Measurements from ENCODE around the gene TAS2R14. TPM values are rescaled to one million over a fixed set of nuclear protein-coding genes. Genes with fewer than 3 reads are reported as not detected.

TAS2R14 gene
- total RNA-seq, 4 donors from 2014 or later, result 1.5 to 3.3 (median 1.6) TPM

DNA sequence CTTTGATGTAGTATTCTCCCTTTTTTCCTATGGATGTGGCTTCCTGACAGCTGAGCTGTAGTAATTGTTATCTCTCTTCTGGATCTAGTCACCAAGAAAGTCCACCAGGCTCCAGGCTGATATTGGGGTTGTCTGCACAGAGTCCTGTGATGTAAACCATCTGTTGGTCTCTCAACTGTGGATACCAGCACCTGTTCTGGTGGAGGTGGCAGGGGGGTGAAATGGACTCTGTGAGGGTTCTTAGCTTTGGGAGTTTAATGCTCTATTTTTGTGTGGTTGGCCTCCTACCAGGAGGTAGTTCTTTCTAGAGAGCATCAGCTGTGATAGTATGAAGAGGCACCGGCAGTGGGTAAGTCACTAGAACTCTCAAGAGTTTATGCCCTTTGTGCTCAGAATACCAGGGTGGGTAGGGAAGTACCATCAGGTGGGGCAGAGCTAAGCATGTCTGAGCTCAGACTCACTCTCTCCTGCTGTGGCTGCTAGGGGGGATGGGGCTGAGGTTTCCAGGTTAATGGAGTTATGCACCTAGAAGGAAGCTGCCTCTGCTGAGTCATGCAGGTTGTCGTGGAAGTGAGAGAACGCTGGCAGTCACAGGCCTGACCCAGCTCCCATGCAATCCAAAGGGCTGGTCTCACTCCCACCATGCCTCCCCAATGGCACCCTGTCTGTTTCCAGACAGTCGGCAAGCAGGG lies 3.0 kb upstream of the TAS2R14 start:
- TF ChIP-seq, protein P1, sequence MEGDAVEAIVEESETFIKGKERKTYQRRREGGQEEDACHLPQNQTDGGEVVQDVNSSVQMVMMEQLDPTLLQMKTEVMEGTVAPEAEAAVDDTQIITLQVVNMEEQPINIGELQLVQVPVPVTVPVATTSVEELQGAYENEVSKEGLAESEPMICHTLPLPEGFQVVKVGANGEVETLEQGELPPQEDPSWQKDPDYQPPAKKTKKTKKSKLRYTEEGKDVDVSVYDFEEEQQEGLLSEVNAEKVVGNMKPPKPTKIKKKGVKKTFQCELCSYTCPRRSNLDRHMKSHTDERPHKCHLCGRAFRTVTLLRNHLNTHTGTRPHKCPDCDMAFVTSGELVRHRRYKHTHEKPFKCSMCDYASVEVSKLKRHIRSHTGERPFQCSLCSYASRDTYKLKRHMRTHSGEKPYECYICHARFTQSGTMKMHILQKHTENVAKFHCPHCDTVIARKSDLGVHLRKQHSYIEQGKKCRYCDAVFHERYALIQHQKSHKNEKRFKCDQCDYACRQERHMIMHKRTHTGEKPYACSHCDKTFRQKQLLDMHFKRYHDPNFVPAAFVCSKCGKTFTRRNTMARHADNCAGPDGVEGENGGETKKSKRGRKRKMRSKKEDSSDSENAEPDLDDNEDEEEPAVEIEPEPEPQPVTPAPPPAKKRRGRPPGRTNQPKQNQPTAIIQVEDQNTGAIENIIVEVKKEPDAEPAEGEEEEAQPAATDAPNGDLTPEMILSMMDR (IDR thresholded peaks at IDR 0.05), result no peak
- no peak for TF ChIP-seq EP300 (IDR thresholded peaks at IDR 0.05)
- no peak for TF ChIP-seq POLR2A (IDR thresholded peaks at IDR 0.05; ENCODE audit: low read depth)
- TF ChIP-seq POLR2AphosphoS5 (IDR thresholded peaks at IDR 0.05), result no peak
- no peaks in the 10 kb centered on the region for H3K36me3 ChIP-seq
- intact Hi-C loops (cut with DNase I), result no loop called here
- H3K4me3 ChIP-seq, result no peak overlapping the region
- 79% methylated on average over 4 of the region's 4 CpGs for WGBS
- no peaks in the 10 kb centered on the region for H3K4me1 ChIP-seq
- no peak for DNase-seq (ENCODE audit: extremely low spot score)
- H3K9me3 ChIP-seq, result no peaks in the 10 kb centered on the region
- no peaks in the 10 kb centered on the region for H3K27me3 ChIP-seq
- H3K27ac ChIP-seq (replicated peaks in 1 of 4), result no peak overlapping the region

DNA sequence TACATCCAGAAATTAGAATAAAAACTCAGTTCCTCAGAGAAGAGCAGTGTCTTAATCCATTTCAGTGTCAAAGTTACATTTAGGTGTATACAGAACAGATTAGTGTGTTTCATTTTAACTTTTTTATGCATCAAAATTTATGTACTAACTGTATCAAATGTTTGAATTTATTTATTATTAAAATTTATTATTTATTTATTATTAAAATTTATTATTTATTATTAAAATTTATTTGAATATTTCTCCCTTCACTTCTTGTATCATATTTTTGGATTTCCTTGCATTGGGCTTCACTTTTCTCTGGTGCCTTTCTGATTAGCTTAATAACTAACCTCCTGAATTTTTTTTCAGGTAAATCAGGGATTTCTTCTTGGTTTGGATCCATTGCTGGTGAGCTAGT lies 2.3 kb upstream of the TAS2R14 start:
- Histone ChIP-seq H3K36me3 (no peaks in the 10 kb centered on the region), H3K9me3 (no peaks in the 10 kb centered on the region), H3K27ac (replicated peaks in 1 of 4) (no peak overlapping the region), H3K4me3 (no peak overlapping the region), H3K4me1 (no peaks in the 10 kb centered on the region), H3K27me3 (no peaks in the 10 kb centered on the region)
- intact Hi-C loops (cut with DNase I), result no loop called here
- no peak for DNase-seq (ENCODE audit: extremely low spot score)
- TF ChIP-seq POLR2AphosphoS5 (IDR thresholded peaks at IDR 0.05) (no peak), EP300 (IDR thresholded peaks at IDR 0.05) (no peak), POLR2A (IDR thresholded peaks at IDR 0.05; ENCODE audit: low read depth) (no peak)
- TF ChIP-seq, protein P1 (IDR thresholded peaks at IDR 0.05), result no peak

DNA sequence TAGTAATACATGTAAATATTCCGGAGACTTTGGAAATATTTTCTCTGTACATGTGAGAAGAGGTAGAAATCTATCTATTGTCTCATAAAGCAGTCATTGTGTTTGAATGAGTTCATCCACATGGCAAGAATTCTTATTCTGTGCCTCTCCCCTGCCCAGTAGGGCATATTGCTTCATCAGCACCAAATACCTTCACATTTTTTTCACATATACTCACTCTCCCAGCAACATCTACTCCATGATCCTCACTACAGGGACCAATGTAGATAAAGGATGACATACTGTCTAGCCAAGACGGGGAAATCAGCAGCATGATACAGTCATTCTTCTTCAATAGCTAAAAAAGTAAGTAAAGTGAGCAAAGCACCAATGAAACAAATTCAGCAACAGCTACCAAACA lies 1.3 kb upstream of the TAS2R14 start:
- TF ChIP-seq, protein P1 (IDR thresholded peaks at IDR 0.05), result no peak
- TF ChIP-seq POLR2AphosphoS5 (IDR thresholded peaks at IDR 0.05), result no peak
- TF ChIP-seq POLR2A (IDR thresholded peaks at IDR 0.05; ENCODE audit: low read depth), result no peak
- no peak for TF ChIP-seq EP300 (IDR thresholded peaks at IDR 0.05)
- Histone ChIP-seq H3K9me3 (no peaks in the 10 kb centered on the region), H3K36me3 (no peaks in the 10 kb centered on the region), H3K4me3 (no peak overlapping the region), H3K4me1 (no peaks in the 10 kb centered on the region), H3K27ac (replicated peaks in 1 of 4) (no peak overlapping the region), H3K27me3 (no peaks in the 10 kb centered on the region)
- DNase-seq (ENCODE audit: extremely low spot score), result no peak
- intact Hi-C loops (cut with DNase I), result no loop called here
- 79% methylated on average over 2 of the region's 2 CpGs for WGBS

DNA sequence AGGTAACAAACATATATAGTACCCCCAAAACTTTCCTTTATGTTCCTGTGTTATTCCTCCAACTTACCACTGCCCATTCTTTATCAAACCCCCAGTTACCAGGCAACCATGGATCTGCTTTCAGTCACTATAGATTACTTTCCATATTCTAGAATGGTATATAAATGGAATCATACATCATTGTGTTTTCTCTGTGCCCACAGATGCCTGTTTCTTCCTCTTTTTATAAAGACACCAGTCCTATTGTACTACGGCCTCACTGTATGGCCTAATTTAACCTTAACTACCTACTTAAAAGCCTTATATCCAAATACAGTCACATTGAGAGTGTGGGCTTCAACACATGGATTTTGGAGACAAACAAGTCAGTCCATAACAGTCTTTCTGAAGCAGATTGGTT lies 2.6 kb downstream of the TAS2R14 start:
- WGBS, result 94% methylated on average over 1 of the region's 1 CpG
- H3K27ac ChIP-seq (replicated peaks in 1 of 4), result no peak overlapping the region
- H3K9me3 ChIP-seq, result no peaks in the 10 kb centered on the region
- no peak for DNase-seq (ENCODE audit: extremely low spot score)
- intact Hi-C loops (cut with DNase I), result no loop called here
- no peak for TF ChIP-seq EP300 (IDR thresholded peaks at IDR 0.05)
- TF ChIP-seq, protein P1 (IDR thresholded peaks at IDR 0.05), result no peak
- no peak for TF ChIP-seq POLR2AphosphoS5 (IDR thresholded peaks at IDR 0.05)
- no peak overlapping the region for H3K4me3 ChIP-seq
- no peaks in the 10 kb centered on the region for H3K27me3 ChIP-seq
- H3K4me1 ChIP-seq, result no peaks in the 10 kb centered on the region
- H3K36me3 ChIP-seq, result no peaks in the 10 kb centered on the region

DNA sequence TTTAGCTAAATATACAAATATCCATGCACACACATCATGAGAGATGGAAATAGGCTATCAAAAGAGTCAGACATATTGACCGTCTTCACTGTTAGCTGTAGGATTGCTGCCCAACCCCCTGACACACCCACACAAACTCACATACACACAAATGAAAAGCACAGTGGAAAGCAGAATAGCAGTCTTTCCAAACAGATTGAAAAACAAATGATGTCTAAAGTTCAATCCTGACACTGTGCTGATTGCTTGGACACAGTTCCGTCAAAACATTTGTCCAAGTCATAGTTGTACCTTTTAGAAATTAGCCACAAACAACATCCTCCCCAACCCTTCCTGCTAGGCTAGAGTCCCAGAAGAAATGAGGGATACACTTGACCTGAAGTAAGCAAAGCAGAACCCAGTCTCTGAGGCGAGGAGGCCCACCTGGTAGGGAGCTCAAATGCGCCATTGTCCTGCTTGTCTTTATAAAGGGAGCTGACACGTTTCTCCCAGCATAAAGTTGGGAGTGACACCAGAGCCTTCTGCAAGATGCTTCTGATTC lies 10.2 kb downstream of the TAS2R14 start, which contains the start of gene PRH2:
PRH2 (plus strand) TSS at position 491 of the 541 bp plus-strand sequence; CDS start at position 529, 38 bp downstream.
- Histone ChIP-seq H3K4me3 (no peak within 1 kb of the TSS), H3K27ac (replicated peaks in 1 of 4) (no peak within 1 kb of the TSS), H3K36me3 (no peaks in the 10 kb centered on the region), H3K9me3 (no peaks in the 10 kb centered on the region), H3K4me1 (no peaks in the 10 kb centered on the region), H3K27me3 (no peaks in the 10 kb centered on the region)
- TF ChIP-seq POLR2AphosphoS5 (IDR thresholded peaks at IDR 0.05) (no peak), POLR2A (IDR thresholded peaks at IDR 0.05; ENCODE audit: low read depth) (no peak), EP300 (IDR thresholded peaks at IDR 0.05) (no peak)
- TF ChIP-seq, protein P1 (IDR thresholded peaks at IDR 0.05), result no peak
- intact Hi-C loops (cut with DNase I), result no loop called here
- WGBS, result 98% methylated on average over 5 of the region's 5 CpGs
- DNase-seq (ENCODE audit: extremely low spot score), result no peak
